ENCODE measurements around the gene SLC10A2. TPM values are rescaled to one million over a fixed set of nuclear protein-coding genes. Genes with fewer than 3 reads are reported as not detected.
"Not testable (repeated sequence)": the region's sequence is repeated elsewhere in the genome, so short reads cannot be mapped to it uniquely, and the experiment has no call there.

The SLC10A2 gene
- total RNA-seq, 1 donor from 2014 or later: not detected

DNA sequence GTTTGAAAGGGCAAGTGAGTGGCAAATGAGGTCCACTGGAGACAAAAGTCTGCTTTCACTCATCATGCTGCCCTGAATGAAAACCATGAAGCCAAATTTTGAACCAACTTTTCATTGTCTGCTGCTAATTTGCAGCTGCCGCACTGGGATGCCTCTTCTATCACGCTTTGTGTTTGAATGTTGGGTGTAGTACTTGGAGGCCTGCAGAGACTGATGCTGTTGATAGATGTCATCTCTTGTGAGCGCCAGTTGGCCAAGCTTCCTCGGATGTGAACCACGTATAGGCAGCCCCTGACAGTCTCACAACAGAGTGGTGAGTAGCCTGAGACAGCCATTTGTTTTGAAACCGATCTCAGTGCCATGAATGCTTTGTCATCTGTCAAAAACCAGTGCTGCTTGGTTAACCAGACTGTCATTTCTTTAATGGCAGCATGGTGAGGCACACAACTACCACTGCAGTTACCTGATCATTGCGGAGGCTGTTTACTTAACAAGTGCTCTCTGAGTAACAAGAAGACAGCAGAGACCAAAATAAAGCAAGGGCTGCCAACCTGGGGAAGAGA is 31.2 kb upstream of the SLC10A2 start:
- no peak overlapping the region for H3K4me3 ChIP-seq (ENCODE audit: low read length in 3 of 3)
- H3K27ac ChIP-seq (ENCODE audit: low read depth, low read length): no peak overlapping the region
- no peaks in the 10 kb centered on the region for H3K27me3 ChIP-seq (ENCODE audit: control insufficient read depth in 3 of 3, insufficient read depth in 3 of 3, low read length in 3 of 3)
- no peaks in the 10 kb centered on the region for H3K36me3 ChIP-seq (ENCODE audit: control insufficient read depth in 3 of 3, insufficient read depth in 3 of 3, low read length in 3 of 3)
- no peaks in the 10 kb centered on the region for H3K4me1 ChIP-seq (ENCODE audit: control insufficient read depth in 3 of 3, insufficient read depth in 3 of 3, low read length in 3 of 3)
- no peak overlapping the region for H3K9ac ChIP-seq (ENCODE audit: low read depth in 1 of 3, low read length in 3 of 3)
- H3K9me3 ChIP-seq (ENCODE audit: control insufficient read depth in 3 of 3, low read length in 3 of 3): peaks cover 5 to 7% (median 7%) of the 10 kb centered on the region in 3 donors

DNA sequence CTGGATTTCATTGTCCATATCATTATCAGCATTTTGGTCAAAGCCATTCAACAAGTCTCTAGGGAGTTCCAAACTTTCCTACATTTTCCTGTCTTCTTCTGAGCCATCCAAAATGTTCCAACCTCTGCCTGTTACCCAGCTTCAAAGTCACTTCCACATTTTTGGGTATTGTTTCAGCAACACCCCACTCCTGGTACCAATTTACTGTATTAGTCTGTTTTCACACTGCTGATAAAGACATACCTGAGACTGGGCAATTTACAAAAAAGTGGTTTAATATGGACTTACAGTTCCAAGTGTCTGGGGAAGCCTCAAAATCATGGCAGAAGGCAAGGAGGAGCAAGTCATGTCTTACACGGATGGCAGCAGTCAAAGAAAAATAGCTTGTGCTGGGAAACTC is 27.4 kb upstream of the SLC10A2 start:
- not testable (repeated sequence) for H3K9ac ChIP-seq (ENCODE audit: low read depth in 1 of 3, low read length in 3 of 3); H3K4me1 ChIP-seq (ENCODE audit: control insufficient read depth in 3 of 3, insufficient read depth in 3 of 3, low read length in 3 of 3); H3K36me3 ChIP-seq (ENCODE audit: control insufficient read depth in 3 of 3, insufficient read depth in 3 of 3, low read length in 3 of 3); H3K4me3 ChIP-seq (ENCODE audit: low read length in 3 of 3); H3K27me3 ChIP-seq (ENCODE audit: control insufficient read depth in 3 of 3, insufficient read depth in 3 of 3, low read length in 3 of 3); H3K9me3 ChIP-seq (ENCODE audit: control insufficient read depth in 3 of 3, low read length in 3 of 3); H3K27ac ChIP-seq (ENCODE audit: low read depth, low read length)

DNA sequence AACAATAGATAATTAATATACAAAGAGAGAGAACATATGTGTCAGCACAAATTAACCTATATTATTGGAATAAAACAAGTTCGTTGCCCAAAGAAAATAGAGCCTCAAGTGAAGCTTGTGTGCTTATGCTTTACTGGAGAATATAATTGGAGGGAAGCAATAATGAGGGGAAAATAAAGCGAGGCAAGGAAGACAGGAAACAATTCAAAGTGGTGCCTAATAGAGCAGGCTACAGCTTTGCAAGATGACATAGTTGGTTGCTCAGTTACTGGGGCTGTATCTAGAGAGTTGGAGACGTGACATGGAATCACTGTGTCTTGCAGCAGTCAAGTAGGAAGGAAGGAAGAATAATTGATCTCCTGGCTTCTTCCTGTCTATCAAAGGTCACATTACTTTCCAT is 21.1 kb upstream of the SLC10A2 start:
- H3K27me3 ChIP-seq (ENCODE audit: control insufficient read depth in 3 of 3, insufficient read depth in 3 of 3, low read length in 3 of 3): no peaks in the 10 kb centered on the region
- H3K4me1 ChIP-seq (ENCODE audit: control insufficient read depth in 3 of 3, insufficient read depth in 3 of 3, low read length in 3 of 3): no peaks in the 10 kb centered on the region
- H3K36me3 ChIP-seq (ENCODE audit: control insufficient read depth in 3 of 3, insufficient read depth in 3 of 3, low read length in 3 of 3): no peaks in the 10 kb centered on the region
- H3K27ac ChIP-seq (ENCODE audit: low read depth, low read length): no peak overlapping the region
- no peak overlapping the region for H3K4me3 ChIP-seq (ENCODE audit: low read length in 3 of 3)
- no peaks in the 10 kb centered on the region for H3K9me3 ChIP-seq (ENCODE audit: control insufficient read depth in 3 of 3, low read length in 3 of 3)
- no peak overlapping the region for H3K9ac ChIP-seq (ENCODE audit: low read depth in 1 of 3, low read length in 3 of 3)

DNA sequence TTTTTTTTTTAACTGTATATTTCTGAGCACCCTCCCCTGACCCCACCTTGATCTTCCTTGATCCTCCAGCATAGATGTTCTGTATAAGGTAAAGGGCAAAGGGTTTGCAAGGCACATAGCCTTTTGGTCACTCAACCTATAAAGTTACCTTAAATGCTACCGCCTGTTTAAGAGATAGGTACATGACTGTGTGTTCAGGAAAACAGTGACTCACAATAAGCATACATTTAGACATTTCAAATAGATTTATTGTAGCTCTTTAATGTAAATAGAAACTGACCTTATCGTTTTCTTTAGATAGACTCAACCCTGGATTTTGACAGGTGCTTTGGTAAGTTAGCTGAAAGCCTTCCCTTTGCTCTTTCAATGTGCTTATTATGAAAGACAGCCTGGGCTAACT is 15.2 kb upstream of the SLC10A2 start:
- no peaks in the 10 kb centered on the region for H3K4me1 ChIP-seq (ENCODE audit: control insufficient read depth in 3 of 3, insufficient read depth in 3 of 3, low read length in 3 of 3)
- no peak overlapping the region for H3K4me3 ChIP-seq (ENCODE audit: low read length in 3 of 3)
- no peak overlapping the region for H3K27ac ChIP-seq (ENCODE audit: low read depth, low read length)
- H3K36me3 ChIP-seq (ENCODE audit: control insufficient read depth in 3 of 3, insufficient read depth in 3 of 3, low read length in 3 of 3): no peaks in the 10 kb centered on the region
- no peaks in the 10 kb centered on the region for H3K9me3 ChIP-seq (ENCODE audit: control insufficient read depth in 3 of 3, low read length in 3 of 3)
- H3K27me3 ChIP-seq (ENCODE audit: control insufficient read depth in 3 of 3, insufficient read depth in 3 of 3, low read length in 3 of 3): no peaks in the 10 kb centered on the region
- H3K9ac ChIP-seq (ENCODE audit: low read depth in 1 of 3, low read length in 3 of 3): no peak overlapping the region

DNA sequence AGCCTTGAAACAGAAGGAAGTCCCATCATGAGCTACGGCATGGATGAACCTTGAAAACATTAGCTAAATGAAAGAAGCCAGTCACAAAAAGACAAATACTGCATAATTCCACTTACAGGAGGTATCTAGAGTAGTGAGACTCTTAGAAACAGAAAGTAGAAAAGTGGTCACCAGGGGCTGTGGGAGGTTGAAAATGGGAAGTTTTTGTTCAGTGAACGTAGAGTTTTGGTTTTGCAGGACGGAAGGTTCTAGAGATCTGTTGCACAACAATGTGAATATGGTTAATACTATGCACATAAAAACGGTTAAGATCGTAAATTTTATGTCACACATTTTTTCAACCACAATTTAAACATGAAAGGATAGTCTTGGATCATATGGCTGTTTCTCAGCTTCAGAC is 11.9 kb upstream of the SLC10A2 start:
- H3K4me1 ChIP-seq (ENCODE audit: control insufficient read depth in 3 of 3, insufficient read depth in 3 of 3, low read length in 3 of 3): no peaks in the 10 kb centered on the region
- H3K9ac ChIP-seq (ENCODE audit: low read depth in 1 of 3, low read length in 3 of 3): no peak overlapping the region
- no peak overlapping the region for H3K27ac ChIP-seq (ENCODE audit: low read depth, low read length)
- H3K9me3 ChIP-seq (ENCODE audit: control insufficient read depth in 3 of 3, low read length in 3 of 3): no peaks in the 10 kb centered on the region
- H3K36me3 ChIP-seq (ENCODE audit: control insufficient read depth in 3 of 3, insufficient read depth in 3 of 3, low read length in 3 of 3): no peaks in the 10 kb centered on the region
- no peak overlapping the region for H3K4me3 ChIP-seq (ENCODE audit: low read length in 3 of 3)
- H3K27me3 ChIP-seq (ENCODE audit: control insufficient read depth in 3 of 3, insufficient read depth in 3 of 3, low read length in 3 of 3): no peaks in the 10 kb centered on the region

DNA sequence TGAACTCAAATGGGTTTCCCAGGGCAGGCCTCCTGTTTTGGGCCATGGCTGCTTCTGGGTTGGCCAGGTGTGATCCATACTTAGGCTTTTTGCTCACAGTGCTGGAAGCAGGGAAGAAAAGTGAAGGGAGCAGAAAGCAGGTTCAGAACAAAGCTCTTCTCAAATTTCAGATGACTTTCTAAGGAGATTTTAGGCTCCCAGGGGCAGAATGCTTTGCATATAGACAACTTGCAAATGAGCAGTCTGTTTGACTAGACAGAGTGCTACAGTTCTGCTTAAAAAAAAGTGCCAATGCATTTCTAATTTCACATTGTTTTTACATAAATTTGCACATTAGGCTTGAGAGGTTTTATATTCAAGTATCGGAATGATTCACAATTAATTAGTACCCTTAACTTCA is 2.6 kb upstream of the SLC10A2 start:
- H3K4me3 ChIP-seq (ENCODE audit: low read length in 3 of 3): no peak overlapping the region
- H3K9ac ChIP-seq (ENCODE audit: low read depth in 1 of 3, low read length in 3 of 3): no peak overlapping the region
- no peaks in the 10 kb centered on the region for H3K27me3 ChIP-seq (ENCODE audit: control insufficient read depth in 3 of 3, insufficient read depth in 3 of 3, low read length in 3 of 3)
- no peak overlapping the region for H3K27ac ChIP-seq (ENCODE audit: low read depth, low read length)
- H3K36me3 ChIP-seq (ENCODE audit: control insufficient read depth in 3 of 3, insufficient read depth in 3 of 3, low read length in 3 of 3): no peaks in the 10 kb centered on the region
- no peaks in the 10 kb centered on the region for H3K9me3 ChIP-seq (ENCODE audit: control insufficient read depth in 3 of 3, low read length in 3 of 3)
- no peaks in the 10 kb centered on the region for H3K4me1 ChIP-seq (ENCODE audit: control insufficient read depth in 3 of 3, insufficient read depth in 3 of 3, low read length in 3 of 3)

DNA sequence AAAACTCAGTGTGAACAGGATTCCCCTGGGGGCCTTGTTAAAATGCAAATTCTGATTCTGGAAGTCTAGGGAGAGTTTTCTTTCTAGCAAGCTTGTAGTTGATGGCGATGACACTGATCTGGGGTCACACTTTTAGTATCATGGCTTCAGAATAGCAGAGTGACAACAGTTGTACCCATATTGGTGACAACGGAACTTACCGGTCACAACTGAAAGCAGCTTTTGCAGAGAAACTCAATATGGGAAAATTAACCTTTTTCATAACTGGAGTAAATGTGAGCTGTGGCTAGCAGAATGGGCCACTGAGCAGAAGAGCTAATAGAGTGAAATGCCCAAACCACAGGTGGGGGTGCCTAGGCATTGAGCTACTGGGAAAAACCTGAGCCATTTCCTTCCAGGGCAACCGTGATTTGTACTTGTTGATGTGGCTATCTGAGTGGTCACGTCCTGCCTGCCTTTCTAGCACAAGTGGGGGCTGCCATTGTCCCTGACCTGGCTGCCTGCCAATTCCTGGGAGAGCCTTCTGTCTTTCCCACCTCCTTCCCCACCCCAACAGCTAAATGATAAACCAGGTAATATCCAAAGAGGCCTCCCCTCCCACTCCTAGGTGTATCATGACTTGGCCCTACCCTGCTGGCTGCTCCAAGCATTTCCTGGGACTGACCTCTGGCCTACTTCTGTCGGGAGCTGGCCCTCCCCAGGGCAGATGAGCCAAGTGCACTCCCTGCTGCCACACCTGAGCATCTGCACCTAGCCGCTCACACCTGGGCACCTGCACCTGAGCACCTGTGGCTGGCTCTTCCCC is 1.7 kb upstream of the SLC10A2 start:
- Histone ChIP-seq H3K27ac (ENCODE audit: low read depth, low read length) (no peak overlapping the region), H3K9me3 (ENCODE audit: control insufficient read depth in 3 of 3, low read length in 3 of 3) (no peaks in the 10 kb centered on the region), H3K36me3 (ENCODE audit: control insufficient read depth in 3 of 3, insufficient read depth in 3 of 3, low read length in 3 of 3) (no peaks in the 10 kb centered on the region), H3K27me3 (ENCODE audit: control insufficient read depth in 3 of 3, insufficient read depth in 3 of 3, low read length in 3 of 3) (no peaks in the 10 kb centered on the region), H3K4me3 (ENCODE audit: low read length in 3 of 3) (no peak overlapping the region), H3K9ac (ENCODE audit: low read depth in 1 of 3, low read length in 3 of 3) (no peak overlapping the region), H3K4me1 (ENCODE audit: control insufficient read depth in 3 of 3, insufficient read depth in 3 of 3, low read length in 3 of 3) (no peaks in the 10 kb centered on the region)

DNA sequence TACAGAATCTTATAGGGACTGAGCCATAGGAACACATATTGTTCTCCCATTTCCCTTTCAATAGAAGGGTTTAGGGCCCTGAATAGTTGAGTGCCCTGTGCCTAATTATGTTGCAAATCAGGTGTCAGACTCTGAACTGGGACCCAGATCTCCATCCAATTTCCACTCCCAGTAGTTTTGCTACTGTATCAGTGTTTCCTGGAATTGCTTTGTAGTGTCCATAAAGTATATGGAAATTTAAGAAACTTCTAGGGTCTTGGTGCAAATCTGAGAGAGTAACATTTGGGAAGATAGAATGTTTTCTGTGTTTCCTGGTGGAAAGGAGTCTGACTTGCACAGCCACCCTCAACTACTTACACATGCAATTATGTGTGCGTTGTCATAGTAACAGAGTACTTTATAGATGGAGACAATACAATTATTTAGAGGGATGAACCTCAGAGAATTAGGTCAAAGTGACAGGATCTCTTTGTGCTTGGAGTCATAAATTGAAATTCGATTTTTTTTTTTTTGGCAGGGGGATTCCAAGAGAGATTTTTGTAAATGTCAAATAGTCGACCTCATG is 646 bp upstream of the SLC10A2 start:
- Histone ChIP-seq H3K4me3 (ENCODE audit: low read length in 3 of 3) (no peak overlapping the region), H3K36me3 (ENCODE audit: control insufficient read depth in 3 of 3, insufficient read depth in 3 of 3, low read length in 3 of 3) (no peaks in the 10 kb centered on the region)

DNA sequence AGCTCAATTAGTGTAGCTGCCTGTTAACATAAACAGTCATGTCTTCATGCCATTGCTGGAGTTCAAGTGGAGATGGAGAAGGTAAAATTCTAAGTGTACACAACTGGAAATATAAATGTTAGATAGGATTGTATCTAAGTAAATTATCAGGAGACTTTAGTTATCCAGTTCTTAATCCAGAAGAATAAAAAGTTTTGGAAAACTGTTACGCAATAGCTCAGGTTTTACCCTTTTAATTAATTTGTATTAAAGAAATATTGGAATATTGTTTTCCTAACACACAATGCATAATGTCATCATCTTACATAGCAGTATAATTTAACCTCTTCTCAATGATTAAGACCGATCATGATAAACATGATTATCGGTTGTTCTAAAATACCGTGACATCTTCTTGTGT is 2.8 kb downstream of the SLC10A2 start:
- H3K9ac ChIP-seq (ENCODE audit: low read depth in 1 of 3, low read length in 3 of 3): no peak overlapping the region
- no peaks in the 10 kb centered on the region for H3K36me3 ChIP-seq (ENCODE audit: control insufficient read depth in 3 of 3, insufficient read depth in 3 of 3, low read length in 3 of 3)
- H3K4me1 ChIP-seq (ENCODE audit: control insufficient read depth in 3 of 3, insufficient read depth in 3 of 3, low read length in 3 of 3): no peaks in the 10 kb centered on the region
- no peak overlapping the region for H3K27ac ChIP-seq (ENCODE audit: low read depth, low read length)
- no peaks in the 10 kb centered on the region for H3K9me3 ChIP-seq (ENCODE audit: control insufficient read depth in 3 of 3, low read length in 3 of 3)
- H3K27me3 ChIP-seq (ENCODE audit: control insufficient read depth in 3 of 3, insufficient read depth in 3 of 3, low read length in 3 of 3): no peaks in the 10 kb centered on the region
- H3K4me3 ChIP-seq (ENCODE audit: low read length in 3 of 3): no peak overlapping the region

More for the DNA sequence above, 646 bp upstream of the SLC10A2 start:
- H3K9me3 ChIP-seq (ENCODE audit: control insufficient read depth in 3 of 3, low read length in 3 of 3): no peaks in the 10 kb centered on the region
- H3K9ac ChIP-seq (ENCODE audit: low read depth in 1 of 3, low read length in 3 of 3): no peak overlapping the region
- no peaks in the 10 kb centered on the region for H3K27me3 ChIP-seq (ENCODE audit: control insufficient read depth in 3 of 3, insufficient read depth in 3 of 3, low read length in 3 of 3)
- H3K4me1 ChIP-seq (ENCODE audit: control insufficient read depth in 3 of 3, insufficient read depth in 3 of 3, low read length in 3 of 3): no peaks in the 10 kb centered on the region
- no peak overlapping the region for H3K27ac ChIP-seq (ENCODE audit: low read depth, low read length)

DNA sequence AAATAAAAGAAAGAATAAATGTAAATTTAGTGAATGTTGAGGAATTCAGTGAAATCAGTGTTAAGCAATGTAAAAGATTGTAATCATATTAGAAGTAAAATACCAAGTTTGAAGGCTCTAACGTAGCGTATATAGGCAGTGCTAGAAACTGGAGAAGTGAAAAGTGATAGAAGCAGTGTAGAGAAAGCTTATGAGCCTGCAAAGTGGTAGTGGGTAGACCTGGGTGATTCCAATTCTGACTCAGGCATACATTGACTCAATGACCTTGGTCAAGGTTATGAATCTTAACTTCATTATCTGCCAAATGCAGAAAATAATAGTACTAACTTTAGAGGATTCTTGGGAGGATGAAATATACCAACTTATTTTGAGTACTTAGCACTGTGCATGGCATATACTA is 4.1 kb downstream of the SLC10A2 start:
- Histone ChIP-seq H3K4me3 (ENCODE audit: low read length in 3 of 3) (no peak overlapping the region), H3K4me1 (ENCODE audit: control insufficient read depth in 3 of 3, insufficient read depth in 3 of 3, low read length in 3 of 3) (no peaks in the 10 kb centered on the region), H3K27ac (ENCODE audit: low read depth, low read length) (no peak overlapping the region), H3K36me3 (ENCODE audit: control insufficient read depth in 3 of 3, insufficient read depth in 3 of 3, low read length in 3 of 3) (no peaks in the 10 kb centered on the region), H3K27me3 (ENCODE audit: control insufficient read depth in 3 of 3, insufficient read depth in 3 of 3, low read length in 3 of 3) (no peaks in the 10 kb centered on the region), H3K9me3 (ENCODE audit: control insufficient read depth in 3 of 3, low read length in 3 of 3) (no peaks in the 10 kb centered on the region), H3K9ac (ENCODE audit: low read depth in 1 of 3, low read length in 3 of 3) (no peak overlapping the region)

Data from skeletal muscle tissue (tissue), 4 donors.